Glomerular endothelial cell (primary cell): ENCODE data around the gene IL10RB. TPM values are rescaled to one million over a fixed set of nuclear protein-coding genes. Genes with fewer than 3 reads are reported as not detected.
"Not testable (repeated sequence)": the region's sequence is repeated elsewhere in the genome, so short reads cannot be mapped to it uniquely, and the experiment has no call there.

Source experiments
- DNase-seq: peaks from one replicate; pipeline ENCODE4 v3.0.0-alpha.2; 2011; ENCODE audit warnings: low read depth, low spot score; ENCODE audit errors: extremely low read depth
- total RNA-seq: library from RNA; depleted of rRNA; stranded (reverse); fragments of >200 nt; gene quantifications from 2 replicates; pipeline ENCODE4 v1.2.3, GENCODE V29; 2015

The IL10RB gene
- total RNA-seq, 1 donor from 2014 or later = 48.8 TPM

GRCh38 chr21:33239559-33240127 is 26.5 kb upstream of the IL10RB start:
- DNase-seq = not testable (repeated sequence)

DNA sequence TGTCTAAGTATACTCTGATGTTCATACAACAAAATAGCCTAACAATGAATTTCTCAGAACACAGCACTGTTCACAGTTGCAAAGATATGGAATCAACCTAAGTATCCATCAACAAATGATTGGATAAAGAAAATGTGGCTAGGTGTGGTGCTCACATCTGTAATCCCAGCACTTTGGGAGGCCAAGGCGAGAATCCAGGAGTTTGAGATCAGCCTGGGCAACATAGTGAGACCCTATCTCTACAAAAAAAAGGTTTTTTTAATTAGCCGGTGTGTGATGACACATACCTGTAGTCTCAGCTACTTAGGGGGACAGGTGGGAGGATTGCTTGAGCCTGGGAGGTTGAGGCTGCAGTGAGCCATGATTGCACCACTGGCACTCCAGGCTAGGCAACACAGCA is 25.8 kb upstream of the IL10RB start:
- DNase-seq = no peak

GRCh38 chr21:33241846-33242245 is 24.3 kb upstream of the IL10RB start:
- DNase-seq = no peak

- not testable (repeated sequence) for DNase-seq
Observed at GRCh38 chr21:33242846-33243245, 23.3 kb upstream of the IL10RB start.

DNA sequence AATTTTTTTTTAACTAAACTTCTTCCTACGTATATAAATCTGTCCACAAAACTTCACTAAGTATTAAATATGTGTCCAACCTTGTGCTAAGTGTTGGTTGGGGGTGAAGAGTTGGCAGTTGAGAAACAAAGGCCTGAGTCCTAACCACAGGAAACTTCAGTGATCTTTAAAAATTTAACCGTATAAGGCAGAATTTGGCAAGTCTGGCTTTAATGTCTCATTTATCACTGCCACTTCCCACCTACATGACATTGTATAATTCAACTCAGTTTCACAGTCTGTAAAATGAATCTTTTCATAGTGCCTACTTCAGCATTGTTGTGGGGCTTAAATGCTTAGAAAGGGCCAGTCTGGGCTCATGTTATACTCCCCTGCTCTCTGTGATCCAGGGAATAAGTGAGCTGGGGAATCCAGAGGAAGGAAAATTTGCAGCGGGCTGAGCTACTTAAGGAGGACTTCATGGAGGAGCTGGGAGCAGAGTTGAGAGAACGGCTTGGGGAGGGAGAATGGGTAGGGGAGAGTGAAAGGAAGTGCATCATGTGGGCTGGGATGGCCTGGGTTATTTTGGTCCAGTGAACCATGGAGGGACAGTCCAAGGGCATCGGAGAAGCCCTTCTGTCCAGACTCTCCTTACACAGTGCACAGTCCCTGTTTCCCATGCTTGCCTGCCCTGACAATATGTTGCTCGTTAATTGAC is 21.9 kb upstream of the IL10RB start:
- no peak for DNase-seq

DNA sequence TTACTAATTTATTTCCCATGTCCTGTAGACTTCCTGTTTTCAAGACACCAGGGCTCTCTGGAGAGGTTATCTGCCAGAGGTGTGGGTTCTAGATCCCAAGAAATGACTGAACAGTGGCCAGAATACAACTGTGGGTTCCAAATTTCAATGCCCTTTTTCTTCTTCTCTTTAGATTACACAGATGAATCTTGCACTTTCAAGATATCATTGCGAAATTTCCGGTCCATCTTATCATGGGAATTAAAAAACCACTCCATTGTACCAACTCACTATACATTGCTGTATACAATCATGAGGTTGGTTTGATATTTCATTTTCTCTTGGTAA is 21.4 kb upstream of the IL10RB start:
- no peak for DNase-seq

DNA sequence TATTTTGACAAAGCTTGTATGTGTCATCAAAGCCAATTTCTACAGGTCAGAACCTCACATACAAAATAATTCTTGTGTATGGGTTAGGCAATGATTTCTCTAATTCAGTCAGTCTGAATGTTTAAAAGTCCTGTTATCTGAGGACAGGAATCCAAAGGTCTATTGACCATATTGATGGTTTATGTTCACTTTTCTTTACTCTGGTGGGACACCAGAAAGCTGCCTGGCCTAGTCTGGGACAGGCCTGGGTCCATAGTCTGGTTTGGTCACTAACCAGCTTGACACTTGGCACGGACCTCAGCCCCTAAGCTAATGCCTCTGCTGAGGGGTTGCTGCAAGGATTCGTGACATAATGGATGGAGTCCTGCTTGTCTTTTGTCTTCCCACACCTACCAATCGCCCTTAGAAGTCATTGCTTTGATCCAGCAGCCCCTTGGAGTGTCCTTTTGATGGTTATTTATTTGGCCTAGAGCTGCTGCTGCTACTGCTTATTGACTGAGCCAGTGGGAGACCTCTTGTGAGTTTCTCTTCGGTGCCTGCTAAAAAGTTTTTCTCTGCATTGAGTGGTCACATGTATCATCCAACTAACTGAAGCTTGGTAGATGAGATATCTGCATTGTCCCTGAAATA is 20.8 kb upstream of the IL10RB start:
- no peak for DNase-seq

GRCh38 chr21:33246506-33246905 is 19.7 kb upstream of the IL10RB start:
- no peak for DNase-seq

DNA sequence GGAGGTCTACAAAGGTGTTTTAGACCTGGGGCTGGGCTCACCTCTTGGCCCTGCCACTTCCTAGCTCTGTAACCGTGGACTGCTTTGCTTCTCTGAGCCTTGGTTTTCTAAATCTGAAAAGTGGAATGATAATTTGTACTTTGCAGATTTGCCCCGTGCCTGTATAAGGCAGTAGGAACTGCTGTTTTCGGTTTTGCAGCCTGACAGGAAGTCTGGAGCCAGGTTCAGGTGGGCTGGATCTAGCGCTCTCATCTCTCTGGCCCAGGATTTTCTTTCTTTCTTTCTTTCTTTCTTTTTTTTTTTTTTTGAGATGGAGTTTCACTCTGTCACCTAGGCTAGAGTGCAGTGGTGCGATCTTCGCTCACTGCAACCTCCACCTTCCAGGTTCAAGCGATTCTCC is 19.2 kb upstream of the IL10RB start:
- no peak for DNase-seq

- no peak for DNase-seq
Observed at GRCh38 chr21:33247599-33247998, 18.6 kb upstream of the IL10RB start.

DNA sequence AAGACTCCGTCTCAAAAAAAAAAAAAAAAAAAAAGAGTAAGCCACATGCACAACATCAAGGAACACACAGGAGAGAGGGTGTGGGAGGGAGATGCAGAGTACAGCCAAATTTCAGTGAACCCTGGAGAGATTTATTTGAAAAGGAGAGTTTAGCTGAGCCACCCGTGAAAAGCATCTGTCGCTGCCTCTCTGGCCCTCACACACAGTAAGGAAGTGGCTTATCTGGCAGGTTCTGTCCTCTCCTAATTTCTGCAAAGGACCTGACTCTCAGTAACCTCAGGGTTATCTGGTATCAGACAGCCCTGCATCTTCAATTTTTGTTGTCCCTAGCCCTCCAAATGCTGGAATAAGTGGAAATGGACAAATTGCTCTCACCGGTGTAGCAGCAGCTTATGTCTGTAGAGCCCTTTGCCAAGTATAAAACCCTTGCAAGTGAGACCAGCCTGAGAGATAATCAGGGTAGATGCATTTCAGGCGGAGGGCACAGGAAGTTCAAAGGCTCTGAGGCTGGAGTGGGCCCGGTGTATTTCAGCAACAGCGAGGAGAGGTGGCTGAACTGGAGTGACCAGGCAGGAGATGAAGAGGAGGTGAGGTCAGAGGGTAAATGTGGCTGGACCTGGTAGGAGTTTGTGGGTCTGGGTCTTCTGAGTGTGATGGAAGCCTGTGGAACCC is 16.7 kb upstream of the IL10RB start:
- no peak for DNase-seq

- DNase-seq = no peak
Observed at GRCh38 chr21:33251119-33251518, 15.0 kb upstream of the IL10RB start.

DNA sequence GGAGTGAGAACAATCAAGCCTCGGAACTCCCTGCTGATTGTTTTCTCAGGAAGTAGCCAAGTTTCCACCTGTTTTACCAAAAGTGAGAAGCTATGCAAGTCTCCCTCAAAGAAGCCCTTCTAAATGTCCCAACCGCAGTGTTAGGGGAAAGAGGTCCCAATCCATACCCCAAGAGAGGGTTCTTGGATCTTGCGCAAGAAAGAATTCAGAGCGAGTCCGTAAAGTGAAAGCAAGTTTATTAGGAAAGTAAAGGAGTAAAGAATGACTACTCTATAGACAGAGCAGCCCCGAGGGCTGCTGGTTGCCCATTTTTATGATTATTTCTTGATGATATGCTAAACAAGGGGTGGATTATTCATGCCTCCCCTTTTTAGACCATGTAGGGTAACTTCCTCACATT is 12.8 kb upstream of the IL10RB start:
- DNase-seq = not testable (repeated sequence)

DNA sequence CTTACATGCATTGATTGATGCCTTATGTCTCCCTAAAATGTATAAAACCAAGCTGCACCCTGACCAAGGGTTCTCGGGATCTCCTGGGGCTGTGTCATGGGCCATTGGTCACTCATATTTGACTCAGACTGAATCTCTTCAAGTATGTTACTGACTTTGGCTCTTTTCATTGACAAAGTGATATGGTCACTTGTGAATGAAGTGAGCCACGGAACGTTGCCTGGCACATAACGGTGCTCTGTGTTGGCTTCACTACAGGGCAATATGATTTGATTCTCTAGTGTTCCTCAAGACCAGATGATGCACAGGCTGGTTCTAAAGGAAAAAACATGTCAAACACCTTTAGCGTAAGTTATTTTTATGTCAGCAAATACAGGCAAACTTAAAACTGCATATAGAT is 11.4 kb upstream of the IL10RB start:
- no peak for DNase-seq

DNA sequence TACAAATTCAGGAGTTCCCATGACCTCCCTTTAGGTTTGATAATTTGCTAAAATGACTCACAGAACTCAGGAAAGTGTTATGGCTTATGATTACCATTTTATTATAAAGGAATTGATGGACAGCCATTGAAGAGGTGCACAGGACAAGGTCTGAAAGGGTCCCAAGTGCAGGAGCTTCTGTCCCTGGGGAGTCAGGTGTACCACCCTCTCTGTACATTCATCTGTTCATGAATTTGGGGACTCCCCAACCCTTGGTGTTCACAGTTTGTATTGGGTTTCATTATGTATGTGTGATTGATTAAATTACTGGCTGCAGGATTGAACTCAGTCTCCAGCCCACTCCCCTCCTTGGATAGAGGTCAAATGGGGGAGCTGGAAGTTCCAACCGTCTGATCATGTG is 10.8 kb upstream of the IL10RB start:
- DNase-seq = no peak

DNA sequence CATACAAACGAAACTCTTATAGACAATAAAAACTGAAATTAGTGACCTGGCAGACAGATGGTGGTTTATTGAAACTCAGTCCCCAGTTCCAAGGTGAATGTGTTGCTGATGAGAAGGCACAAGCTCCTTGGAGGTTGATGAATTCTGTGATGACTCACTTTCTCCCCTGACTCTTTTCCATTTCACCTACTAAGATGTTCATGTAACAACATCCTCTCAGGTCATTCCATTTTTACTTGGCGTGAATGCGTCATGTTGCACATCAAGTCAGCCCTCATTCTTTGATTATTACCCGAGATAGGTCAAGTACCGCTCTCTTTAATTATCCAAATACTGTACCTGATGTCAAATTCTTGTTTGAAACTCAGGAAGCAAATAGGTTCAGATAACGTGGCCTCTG is 10.1 kb upstream of the IL10RB start:
- no peak for DNase-seq

DNA sequence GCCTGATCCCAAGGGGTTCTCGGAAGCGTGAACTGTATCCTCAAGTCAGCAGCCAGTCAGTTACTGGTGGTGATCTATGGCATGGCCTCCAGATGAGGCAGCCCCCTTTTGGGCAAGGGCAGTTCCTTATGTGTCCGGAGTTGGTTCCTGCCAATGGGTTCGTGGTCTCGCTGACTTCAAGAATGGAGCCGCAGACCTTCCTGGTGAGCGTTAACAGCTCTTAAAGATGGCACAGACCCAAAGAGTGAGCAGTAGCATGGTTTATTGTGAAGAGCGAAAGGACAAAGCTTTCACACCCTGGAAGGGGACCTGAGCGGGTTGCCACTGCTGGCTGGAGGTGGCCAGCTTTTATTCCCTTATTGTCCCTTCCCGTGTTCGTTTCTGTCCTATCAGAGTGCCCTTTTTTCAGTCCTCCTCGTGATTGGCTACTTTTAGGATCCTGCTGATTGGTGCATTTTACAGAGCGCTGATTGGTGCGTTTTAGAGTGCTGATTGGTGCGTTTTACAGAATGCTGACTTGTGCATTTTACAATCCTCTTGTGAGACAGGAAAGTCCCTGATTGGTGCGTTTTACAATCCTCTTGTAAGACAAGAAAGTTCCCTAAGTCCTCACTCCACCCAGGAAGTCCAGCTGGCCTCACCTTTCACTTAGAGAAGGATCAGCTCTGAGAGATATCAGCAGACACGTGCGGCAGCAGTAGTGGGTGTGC is 8.9 kb upstream of the IL10RB start:
- DNase-seq = no peak

DNA sequence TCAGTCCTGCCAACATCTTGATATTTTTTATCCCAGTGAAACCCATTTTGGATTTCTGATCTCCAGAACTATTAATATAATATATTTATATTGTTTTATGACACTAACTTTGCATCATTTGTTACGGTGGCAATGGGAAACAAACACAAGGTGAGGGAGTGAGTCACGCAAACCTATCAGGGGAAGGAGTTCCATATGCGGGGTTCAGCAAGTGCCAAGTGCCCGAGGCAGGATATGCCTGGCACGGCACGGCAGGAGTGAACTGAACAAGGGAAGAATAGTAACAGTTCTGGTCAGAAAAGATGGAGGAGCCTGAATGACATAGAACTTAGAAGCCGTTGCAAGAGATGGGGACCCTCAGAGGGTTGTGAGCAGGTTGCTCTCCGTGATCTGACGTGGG is 7.7 kb upstream of the IL10RB start:
- DNase-seq = no peak

- DNase-seq = no peak
Observed at GRCh38 chr21:33259428-33259827, 6.7 kb upstream of the IL10RB start.

DNA sequence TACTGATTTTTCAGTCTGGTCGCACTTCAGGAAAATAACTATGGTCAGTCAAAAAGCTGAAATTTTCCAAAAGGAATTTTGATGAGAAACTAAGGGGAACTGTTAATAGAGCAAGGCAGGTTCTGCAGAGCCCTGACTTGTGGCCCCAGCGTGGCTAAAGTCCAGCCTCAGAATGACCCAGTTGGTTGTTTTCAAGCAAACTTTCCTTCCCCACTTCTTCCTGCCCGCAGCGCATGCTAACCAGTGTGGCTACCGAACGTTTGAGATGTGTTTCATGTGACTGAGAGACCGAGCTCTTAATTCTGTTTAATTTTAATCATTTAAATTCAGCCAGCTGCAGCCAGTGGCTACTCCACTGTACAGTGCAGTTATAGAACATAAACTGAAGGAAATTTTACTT is 6.2 kb upstream of the IL10RB start:
- DNase-seq = no peak

DNA sequence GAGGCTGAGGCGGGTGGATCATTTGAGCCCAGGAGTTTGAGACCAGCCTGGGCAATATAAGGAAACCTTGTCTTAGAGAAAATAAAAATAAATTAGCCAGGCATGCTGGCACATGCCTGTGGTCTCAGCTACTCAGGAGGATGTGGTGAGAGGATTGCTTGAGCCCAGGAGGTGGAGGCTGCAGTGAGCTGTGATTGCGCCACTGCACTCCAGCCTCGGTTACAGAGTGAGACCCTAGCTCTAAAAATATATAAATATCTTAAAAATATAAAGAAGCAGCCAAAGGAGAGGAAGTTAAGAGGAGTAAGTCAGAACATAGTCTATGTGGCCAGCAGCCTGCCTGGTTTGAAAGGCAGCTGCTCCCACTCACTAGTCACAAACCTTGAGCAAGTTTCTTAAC is 4.5 kb upstream of the IL10RB start:
- DNase-seq = no peak
